HG02973 (cell line): ENCODE measurements around the gene ATP6V1A.
A peak's percentile ranks its signal among the peaks of the same experiment; 100 is the strongest.

ENCODE experiments used
- ATAC-seq: cut with Tn5 transposase; IDR thresholded peaks from one replicate; pipeline ENCODE4 v1.9.1; 2021; ENCODE audit warnings: moderate library complexity; ENCODE audit not compliant: unreplicated experiment

Gene ATP6V1A

GRCh38 chr3:113745756-113746547 lies 883 bp upstream of the ATP6V1A start, which contains the start of gene NAA50:
Gene NAA50 (minus strand): TSS chr3:113746249. CDS start chr3:113745949, 300 bp downstream.
- ATAC-seq, result peak; percentile 41

GRCh38 chr3:113747283-113748046 lies 630 bp downstream of the ATP6V1A start:
- ATAC-seq, result no peak

- ATAC-seq, result no peak
Observed at GRCh38 chr3:113751141-113751540, 4.3 kb downstream of the ATP6V1A start.

- ATAC-seq, result no peak
Observed at GRCh38 chr3:113753376-113753985, 6.6 kb downstream of the ATP6V1A start.

- no peak for ATAC-seq
Observed at GRCh38 chr3:113754494-113755159, 7.8 kb downstream of the ATP6V1A start.

- no peak for ATAC-seq
Observed at GRCh38 chr3:113758389-113759024, 11.7 kb downstream of the ATP6V1A start.

- ATAC-seq, result no peak
Observed at GRCh38 chr3:113764698-113765097, 17.9 kb downstream of the ATP6V1A start.

GRCh38 chr3:113769551-113769950 lies 22.7 kb downstream of the ATP6V1A start:
- ATAC-seq, result no peak

GRCh38 chr3:113771993-113772392 lies 25.2 kb downstream of the ATP6V1A start:
- no peak for ATAC-seq

GRCh38 chr3:113773381-113773780 lies 26.5 kb downstream of the ATP6V1A start:
- ATAC-seq, result no peak

GRCh38 chr3:113775516-113775915 lies 28.7 kb downstream of the ATP6V1A start:
- ATAC-seq, result no peak

GRCh38 chr3:113776564-113776963 lies 29.7 kb downstream of the ATP6V1A start:
- ATAC-seq, result no peak

- peak; percentile 73 for ATAC-seq
Observed at GRCh38 chr3:113783463-113783862, 36.6 kb downstream of the ATP6V1A start.

- peak; percentile 2 for ATAC-seq
Observed at GRCh38 chr3:113783980-113784379, 37.1 kb downstream of the ATP6V1A start.

- ATAC-seq, result no peak
Observed at GRCh38 chr3:113791381-113791780, 44.5 kb downstream of the ATP6V1A start.

GRCh38 chr3:113794526-113794925 lies 47.7 kb downstream of the ATP6V1A start:
- ATAC-seq, result no peak

GRCh38 chr3:113795693-113796092 lies 48.9 kb downstream of the ATP6V1A start:
- ATAC-seq, result no peak

GRCh38 chr3:113802795-113803455 lies 56.1 kb downstream of the ATP6V1A start:
- no peak for ATAC-seq

GRCh38 chr3:113804661-113805060 lies 57.8 kb downstream of the ATP6V1A start:
- ATAC-seq, result no peak

GRCh38 chr3:113805249-113805648 lies 58.4 kb downstream of the ATP6V1A start:
- ATAC-seq, result no peak
